GM19455 (cell line): ENCODE results near the gene HLA-DMA.

Experiments
- ATAC-seq: cut with Tn5 transposase; IDR thresholded peaks from one replicate; pipeline ENCODE4 v1.9.1; 2021; ENCODE audit not compliant: unreplicated experiment

The HLA-DMA gene

DNA sequence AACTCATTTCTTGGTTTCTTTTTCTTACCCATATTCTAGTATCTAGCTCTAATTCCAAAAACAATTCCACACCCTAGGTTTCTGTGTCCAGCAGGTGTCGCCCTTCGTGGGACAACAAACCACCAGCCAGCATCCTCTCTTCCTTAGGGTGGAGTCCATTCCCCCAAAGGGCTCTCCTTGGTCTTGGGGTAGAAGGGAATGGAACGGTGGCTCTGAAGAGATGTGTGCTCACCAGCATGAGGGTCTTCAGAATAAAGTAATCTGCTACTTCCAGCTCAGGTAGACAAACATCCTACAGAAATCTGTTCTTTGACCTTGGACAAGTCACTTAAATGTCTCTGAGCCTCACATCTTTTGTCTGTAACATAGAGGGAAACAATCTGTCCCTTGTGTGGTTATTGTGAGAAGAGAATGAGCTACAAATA is 19.2 kb downstream of the HLA-DMA start:
- ATAC-seq = no peak

DNA sequence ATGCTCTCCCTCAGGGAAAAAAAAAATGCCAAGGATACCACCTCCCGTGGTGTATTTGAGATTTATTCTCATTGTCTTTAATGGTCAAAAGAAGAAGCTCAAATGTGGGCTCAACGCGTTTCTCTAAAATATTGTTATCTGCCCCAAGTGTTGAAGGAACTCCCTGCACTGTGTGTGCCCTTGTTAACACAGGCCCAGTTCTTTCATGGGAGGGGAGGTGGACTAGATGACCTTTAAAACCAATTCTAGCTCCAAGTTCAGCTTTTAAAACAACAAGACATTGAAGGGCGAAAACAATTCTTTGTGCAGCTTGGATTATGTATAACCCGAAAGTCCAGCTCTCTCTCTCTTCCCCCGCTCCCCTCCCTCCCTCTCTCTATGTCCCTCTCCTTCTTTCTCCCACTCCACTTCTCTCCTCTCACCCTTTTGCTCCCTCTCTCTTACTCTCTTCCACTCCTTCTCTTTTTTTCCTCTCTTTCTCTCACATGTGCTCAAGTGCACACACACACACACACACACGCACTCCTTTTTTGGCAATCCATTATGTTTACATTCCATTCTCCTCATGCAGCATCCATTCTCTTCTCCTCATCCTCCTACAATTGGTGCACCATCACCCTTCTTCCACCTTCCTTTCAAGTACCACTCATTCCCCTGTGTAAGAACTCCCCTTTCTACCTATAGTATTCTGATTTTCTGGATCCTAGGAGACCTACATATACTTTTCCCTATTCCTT is 20.6 kb downstream of the HLA-DMA start:
- ATAC-seq = no peak

DNA sequence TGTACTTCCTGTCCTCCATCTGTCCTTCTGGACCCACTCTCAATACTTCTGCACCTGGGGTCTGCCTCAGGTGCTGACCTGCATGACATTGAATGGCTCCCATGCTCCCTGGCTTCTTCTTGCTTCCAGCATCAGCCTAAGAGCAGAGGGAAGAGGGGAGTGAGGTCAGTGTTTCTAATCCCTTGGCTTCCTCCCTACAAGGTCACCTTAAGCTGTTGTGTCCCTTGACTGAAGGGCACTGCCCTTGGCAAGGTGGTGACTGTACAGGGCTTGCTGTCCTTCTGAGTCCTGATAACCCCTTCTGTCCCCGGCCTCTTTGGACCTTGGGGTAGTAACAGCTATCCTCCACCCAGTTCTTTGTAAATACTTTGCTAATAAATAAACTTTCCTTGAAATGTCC is 21.7 kb downstream of the HLA-DMA start:
- ATAC-seq = no peak

GRCh38 chr6:32922083-32922482 is 30.8 kb downstream of the HLA-DMA start:
- no peak for ATAC-seq

DNA sequence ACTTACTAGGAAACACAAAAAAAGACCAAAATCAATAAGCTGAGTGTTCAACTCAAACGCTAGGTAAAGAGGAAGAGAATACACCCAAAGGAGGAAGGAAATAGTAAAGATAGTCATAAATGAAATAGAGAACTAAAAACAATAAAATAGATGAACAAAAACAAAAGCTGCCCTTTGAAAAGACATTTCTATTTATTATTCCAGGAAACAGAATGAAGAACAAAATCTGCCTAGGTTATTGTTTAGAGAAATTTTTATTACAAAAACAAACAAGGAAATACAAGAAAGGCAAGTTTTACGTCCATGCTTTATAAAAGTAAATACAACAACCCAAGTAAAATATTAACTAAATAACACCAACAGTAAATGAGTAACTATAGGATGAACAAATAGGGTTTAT is 32.2 kb downstream of the HLA-DMA start:
- ATAC-seq = no peak

GRCh38 chr6:32912951-32913350 is 39.9 kb downstream of the HLA-DMA start:
- ATAC-seq = no peak

DNA sequence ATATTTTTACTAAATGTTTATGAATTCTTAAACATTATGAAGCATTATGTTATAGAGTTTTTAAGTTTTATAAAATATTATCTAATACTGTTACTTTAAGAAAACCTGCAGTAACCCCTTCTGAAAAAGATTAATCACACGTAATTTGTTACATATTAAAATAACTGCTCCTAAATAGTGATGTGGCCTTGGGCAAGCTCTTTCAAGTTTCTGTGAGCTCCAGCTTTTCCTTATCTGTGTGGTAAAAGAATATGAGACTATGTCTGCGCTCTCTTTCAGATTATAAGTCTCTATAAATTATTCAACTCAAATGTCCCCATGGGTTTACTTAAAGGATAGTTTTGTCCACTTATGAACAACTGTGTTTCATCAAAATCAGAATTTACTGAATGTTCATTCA is 44.0 kb downstream of the HLA-DMA start:
- no peak for ATAC-seq

DNA sequence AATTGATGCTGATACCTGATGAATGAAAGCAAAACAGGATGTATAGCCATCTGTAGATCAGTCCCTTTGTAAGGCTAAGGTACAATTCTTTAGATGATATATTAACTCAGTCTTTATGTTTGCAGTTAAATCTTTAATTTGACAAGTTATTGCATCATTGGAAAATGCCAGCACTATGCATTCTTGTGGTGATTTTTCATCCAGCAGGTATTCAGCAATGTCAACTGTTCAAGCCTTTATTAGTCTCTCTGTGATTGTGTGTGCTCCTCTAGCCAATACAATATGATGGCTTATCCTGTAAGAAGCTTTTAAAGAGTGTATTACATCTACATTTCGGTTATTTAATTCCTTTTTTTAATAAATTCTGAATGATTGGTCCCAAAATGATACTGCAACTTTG is 46.4 kb downstream of the HLA-DMA start:
- no peak for ATAC-seq

DNA sequence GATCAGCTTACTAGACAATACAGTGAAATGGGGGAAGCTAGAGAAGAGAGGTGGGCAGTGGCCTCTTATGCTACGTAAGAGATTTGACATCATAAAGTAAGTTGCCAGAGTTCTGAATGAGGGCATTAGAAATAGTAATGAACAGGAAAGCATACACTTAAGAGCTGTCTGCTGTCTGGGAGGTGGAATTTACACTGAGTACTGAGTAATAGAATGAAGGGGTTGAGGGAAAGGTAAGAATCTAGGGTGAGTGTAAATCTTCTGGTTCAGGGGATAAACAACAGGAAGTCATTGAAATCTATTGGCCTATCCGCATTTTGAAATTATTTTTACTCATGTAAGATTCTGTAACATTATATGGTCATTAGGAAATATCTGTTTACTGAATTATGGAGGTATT is 47.8 kb downstream of the HLA-DMA start:
- no peak for ATAC-seq

GRCh38 chr6:32903952-32904351 is 48.9 kb downstream of the HLA-DMA start:
- ATAC-seq = no peak
